ENCODE data around the gene MAP4K2. TPM values are rescaled to one million over a fixed set of nuclear protein-coding genes. Genes with fewer than 3 reads are reported as not detected.

MAP4K2 gene
- total RNA-seq, 2 experiments from 2014 or later, result 95.6 to 98.0 TPM

GRCh38 chr11:64802370-64803157 lies 450 bp downstream of the MAP4K2 start:
- Mint-ChIP-seq H3K27me3 (no peaks in the 10 kb centered on the region), H3K9me3 (no peaks in the 10 kb centered on the region), H3K4me3 (peak overlapping the region; percentile 80), H3K36me3 (ENCODE audit: low read depth) (peaks cover 37% of the 10 kb centered on the region), H3K27ac (peak overlapping the region; percentile 80), H3K4me1 (peaks cover 36% of the 10 kb centered on the region)
- CTCF ChIA-PET, result interaction anchor here (1.0 to 1.6 kb wide), 4 partner anchors 18 to 45 kb away, joined by 3 to 5 read pairs (median 4); no protein-coding TSS in a partner anchor
- POLR2A ChIA-PET, result interaction anchor here (0.8 to 3.1 kb wide), 15 partner anchors 8 to 485 kb away, joined by 3 to 18 read pairs (median 4); partner anchors contain the start of genes ARL2, MEN1, PRDX5 and RASGRP2
- DNase-seq, result peak; percentile 41

- peak overlapping the region; percentile 80 for H3K4me3 Mint-ChIP-seq
- no peaks in the 10 kb centered on the region for H3K9me3 Mint-ChIP-seq
- CTCF ChIA-PET, result interaction anchor here (1.0 to 1.6 kb wide), 3 partner anchors 20 to 46 kb away, joined by 3 to 5 read pairs (median 4); no protein-coding TSS in a partner anchor
- H3K27ac Mint-ChIP-seq, result peak overlapping the region; percentile 80
- peaks cover 34% of the 10 kb centered on the region for H3K36me3 Mint-ChIP-seq (ENCODE audit: low read depth)
- H3K27me3 Mint-ChIP-seq, result no peaks in the 10 kb centered on the region
- POLR2A ChIA-PET, result interaction anchor here (0.8 to 3.1 kb wide), 9 partner anchors 9 to 484 kb away, joined by 3 to 18 read pairs (median 6); partner anchors contain the start of genes MEN1, PRDX5, RASGRP2 and SF1
- no peak for DNase-seq
- peaks cover 35% of the 10 kb centered on the region for H3K4me1 Mint-ChIP-seq
Measured at GRCh38 chr11:64801561-64802369, 1.2 kb downstream of the MAP4K2 start.

GRCh38 chr11:64801158-64801464 lies 1.9 kb downstream of the MAP4K2 start:
- CTCF ChIA-PET, result no interaction called here
- Mint-ChIP-seq H3K27ac (peak overlapping the region; percentile 80), H3K4me1 (peaks cover 42% of the 10 kb centered on the region), H3K36me3 (ENCODE audit: low read depth) (peaks cover 35% of the 10 kb centered on the region), H3K27me3 (no peaks in the 10 kb centered on the region), H3K4me3 (peak overlapping the region; percentile 80), H3K9me3 (no peaks in the 10 kb centered on the region)
- POLR2A ChIA-PET, result interaction anchor here (0.9 to 2.4 kb wide), 5 partner anchors 10 to 56 kb away, joined by 3 to 16 read pairs (median 5); partner anchors contain the start of genes MEN1 and SF1
- no peak for DNase-seq

- Mint-ChIP-seq H3K27ac (no peak overlapping the region), H3K9me3 (no peaks in the 10 kb centered on the region), H3K36me3 (ENCODE audit: low read depth) (peaks cover 34% of the 10 kb centered on the region), H3K4me3 (peak overlapping the region; percentile 80), H3K27me3 (no peaks in the 10 kb centered on the region), H3K4me1 (peaks cover 46% of the 10 kb centered on the region)
- POLR2A ChIA-PET, result interaction anchor here (0.9 to 1.6 kb wide), 4 partner anchors 10 to 55 kb away, joined by 3 to 5 read pairs (median 4); partner anchors contain the start of genes MEN1 and SF1
- DNase-seq, result no peak
- CTCF ChIA-PET, result interaction anchor here (1.2 to 1.7 kb wide), 2 partner anchors 10 to 14 kb away, joined by 3 to 12 read pairs; no protein-coding TSS in a partner anchor
Measured at GRCh38 chr11:64800303-64801157, 2.5 kb downstream of the MAP4K2 start.

GRCh38 chr11:64799623-64800302 lies 3.3 kb downstream of the MAP4K2 start:
- peak overlapping the region; percentile 18 for H3K27ac Mint-ChIP-seq
- no peaks in the 10 kb centered on the region for H3K9me3 Mint-ChIP-seq
- H3K36me3 Mint-ChIP-seq (ENCODE audit: low read depth), result peaks cover 37% of the 10 kb centered on the region
- no peak overlapping the region for H3K4me3 Mint-ChIP-seq
- H3K4me1 Mint-ChIP-seq, result peaks cover 49% of the 10 kb centered on the region
- no peak for DNase-seq
- ChIA-PET POLR2A (interaction anchor here (0.9 to 1.6 kb wide), 5 partner anchors 11 to 54 kb away, joined by 3 to 5 read pairs (median 3); partner anchors contain the start of genes MEN1 and SF1), CTCF (interaction anchor here (1.2 to 1.7 kb wide), 2 partner anchors 11 to 13 kb away, joined by 3 to 12 read pairs; no protein-coding TSS in a partner anchor)
- H3K27me3 Mint-ChIP-seq, result no peaks in the 10 kb centered on the region

GRCh38 chr11:64799256-64799622 lies 3.8 kb downstream of the MAP4K2 start:
- no peak for DNase-seq
- H3K36me3 Mint-ChIP-seq (ENCODE audit: low read depth), result peaks cover 40% of the 10 kb centered on the region
- no peaks in the 10 kb centered on the region for H3K27me3 Mint-ChIP-seq
- ChIA-PET CTCF (interaction anchor here (1.7 kb wide), 1 partner anchor 13 kb away, joined by 12 read pairs; no protein-coding TSS in a partner anchor), POLR2A (interaction anchor here (0.9 to 1.6 kb wide), 2 partner anchors 13 to 20 kb away, joined by 3 to 5 read pairs; no protein-coding TSS in a partner anchor)
- H3K9me3 Mint-ChIP-seq, result no peaks in the 10 kb centered on the region
- peaks cover 51% of the 10 kb centered on the region for H3K4me1 Mint-ChIP-seq
- H3K27ac Mint-ChIP-seq, result no peak overlapping the region
- no peak overlapping the region for H3K4me3 Mint-ChIP-seq

- POLR2A ChIA-PET, result interaction anchor here (1.1 kb wide), 1 partner anchor 28 kb away, joined by 3 read pairs; no protein-coding TSS in a partner anchor
- Mint-ChIP-seq H3K4me1 (peaks cover 47% of the 10 kb centered on the region), H3K36me3 (ENCODE audit: low read depth) (peaks cover 46% of the 10 kb centered on the region), H3K9me3 (no peaks in the 10 kb centered on the region), H3K27me3 (no peaks in the 10 kb centered on the region), H3K4me3 (no peak overlapping the region), H3K27ac (no peak overlapping the region)
- DNase-seq, result no peak
- CTCF ChIA-PET, result no interaction called here
Measured at GRCh38 chr11:64796757-64797541, 6.1 kb downstream of the MAP4K2 start.

- Mint-ChIP-seq H3K9me3 (no peaks in the 10 kb centered on the region), H3K4me3 (no peak overlapping the region), H3K36me3 (ENCODE audit: low read depth) (peaks cover 43% of the 10 kb centered on the region), H3K27ac (no peak overlapping the region), H3K27me3 (no peaks in the 10 kb centered on the region), H3K4me1 (peaks cover 40% of the 10 kb centered on the region)
- POLR2A ChIA-PET, result no interaction called here
- CTCF ChIA-PET, result no interaction called here
- no peak for DNase-seq
Measured at GRCh38 chr11:64796047-64796756, 6.8 kb downstream of the MAP4K2 start.

GRCh38 chr11:64794526-64794925 lies 8.5 kb downstream of the MAP4K2 start:
- POLR2A ChIA-PET, result interaction anchor here (0.9 to 2.1 kb wide), 4 partner anchors 8 to 341 kb away, joined by 3 to 8 read pairs (median 3); partner anchors contain the start of gene MAP4K2
- no peak overlapping the region for H3K4me3 Mint-ChIP-seq

GRCh38 chr11:64793271-64794160 lies 9.5 kb downstream of the MAP4K2 start:
- no peaks in the 10 kb centered on the region for H3K27me3 Mint-ChIP-seq
- CTCF ChIA-PET, result interaction anchor here (0.9 to 1.4 kb wide), 3 partner anchors 8 to 25 kb away, joined by 3 to 6 read pairs (median 4); no protein-coding TSS in a partner anchor
- H3K27ac Mint-ChIP-seq, result peak overlapping the region; percentile 67
- no peak overlapping the region for H3K4me3 Mint-ChIP-seq
- H3K9me3 Mint-ChIP-seq, result no peaks in the 10 kb centered on the region
- peaks cover 43% of the 10 kb centered on the region for H3K36me3 Mint-ChIP-seq (ENCODE audit: low read depth)
- peaks cover 26% of the 10 kb centered on the region for H3K4me1 Mint-ChIP-seq
- POLR2A ChIA-PET, result interaction anchor here (0.9 to 2.1 kb wide), 3 partner anchors 10 to 342 kb away, joined by 3 to 8 read pairs (median 3); partner anchors contain the start of gene MAP4K2
- no peak for DNase-seq

More at GRCh38 chr11:64794526-64794925, 8.5 kb downstream of the MAP4K2 start:
- Mint-ChIP-seq H3K27ac (peak overlapping the region; percentile 7), H3K9me3 (no peaks in the 10 kb centered on the region), H3K4me1 (peaks cover 31% of the 10 kb centered on the region), H3K36me3 (ENCODE audit: low read depth) (peaks cover 44% of the 10 kb centered on the region), H3K27me3 (no peaks in the 10 kb centered on the region)
- CTCF ChIA-PET, result interaction anchor here (0.9 to 1.4 kb wide), 3 partner anchors 9 to 26 kb away, joined by 3 to 6 read pairs (median 4); no protein-coding TSS in a partner anchor
- no peak for DNase-seq
